COR-L47 (cell line): Measurements from ENCODE around the gene HRK.

ENCODE experiments used
- DNase-seq: peaks from one replicate; lab custom pipeline; 2025; lab: John Stamatoyannopoulos, UW

Gene HRK

DNA sequence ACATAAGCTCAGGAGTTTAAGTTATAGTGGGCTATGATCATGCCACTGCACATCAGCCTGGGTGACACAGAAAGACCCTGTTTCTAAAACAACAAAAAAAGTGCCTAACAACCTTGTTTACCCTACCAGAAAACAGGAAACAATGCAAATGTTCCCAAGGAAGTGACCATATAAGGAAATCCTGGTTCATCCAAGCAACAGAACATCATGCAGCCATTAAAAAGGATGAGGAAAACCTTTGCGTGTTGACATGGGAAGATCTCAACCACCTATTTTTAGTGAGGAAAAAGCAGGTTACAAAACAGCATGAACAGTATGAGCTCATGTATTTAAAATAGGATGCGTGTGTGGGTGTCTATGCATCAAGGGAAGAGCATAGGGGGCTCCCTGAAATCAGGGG is 13.7 kb downstream of the HRK start:
- DNase-seq = no peak

DNA sequence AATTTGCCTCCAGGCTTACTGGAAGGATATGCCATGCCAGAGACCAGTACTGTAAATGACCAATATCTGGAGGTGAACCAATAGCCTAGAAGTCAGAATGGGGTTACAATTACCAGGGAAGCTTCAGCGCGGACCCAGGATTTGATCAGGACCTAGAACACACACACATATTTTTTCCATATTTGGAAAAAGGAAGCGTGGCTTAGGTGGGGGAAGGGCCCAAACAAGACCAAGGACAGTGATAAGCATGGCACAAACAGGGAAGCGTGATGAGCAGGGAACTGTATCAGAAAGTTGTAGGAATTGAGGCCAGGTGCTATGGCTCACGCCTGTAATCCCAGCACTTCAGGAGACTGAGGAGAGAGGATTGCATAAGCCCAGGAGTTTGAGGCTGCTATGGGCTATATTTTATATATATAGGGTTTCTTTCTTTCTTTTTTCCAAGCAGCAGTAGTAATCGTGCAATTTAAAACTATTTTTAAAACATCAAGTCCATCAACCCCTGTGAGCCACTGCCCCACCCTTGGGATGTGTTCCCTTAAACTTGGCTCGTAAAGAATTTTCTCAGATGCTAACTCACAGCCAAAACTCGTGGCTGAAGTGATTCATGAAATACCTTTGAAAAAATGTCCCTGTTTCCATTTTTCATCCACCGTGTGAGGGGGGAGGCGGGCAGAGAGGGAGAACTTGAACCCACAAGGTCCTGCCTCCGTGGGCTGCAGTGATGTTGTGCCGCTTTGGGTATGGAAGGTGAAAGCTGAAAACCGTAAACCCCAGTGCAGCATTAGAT is 16.7 kb downstream of the HRK start:
- DNase-seq = no peak

DNA sequence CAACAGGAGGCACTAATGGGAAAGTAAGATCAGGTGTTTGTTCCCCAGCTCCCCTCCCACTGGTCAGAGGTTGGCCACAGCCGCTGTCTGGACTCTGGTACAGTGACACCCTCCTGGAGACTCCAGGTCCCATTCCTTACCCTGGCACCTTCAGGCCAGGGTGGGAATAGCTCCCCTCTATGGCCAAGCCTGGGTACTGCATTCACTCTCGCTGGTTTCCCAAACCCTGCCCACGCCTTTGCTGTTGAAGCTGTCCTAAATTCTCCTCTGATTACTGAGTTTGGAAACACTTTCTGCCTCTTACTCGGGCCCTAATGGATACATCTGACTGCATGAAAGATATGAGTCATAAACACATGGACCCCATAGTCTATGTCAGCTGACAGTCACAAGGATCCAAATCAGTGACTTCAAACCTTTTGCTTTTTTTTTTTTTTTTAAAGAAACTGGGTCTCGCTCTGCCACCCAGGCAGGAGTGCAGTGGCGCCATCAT is 17.9 kb downstream of the HRK start:
- DNase-seq = no peak

DNA sequence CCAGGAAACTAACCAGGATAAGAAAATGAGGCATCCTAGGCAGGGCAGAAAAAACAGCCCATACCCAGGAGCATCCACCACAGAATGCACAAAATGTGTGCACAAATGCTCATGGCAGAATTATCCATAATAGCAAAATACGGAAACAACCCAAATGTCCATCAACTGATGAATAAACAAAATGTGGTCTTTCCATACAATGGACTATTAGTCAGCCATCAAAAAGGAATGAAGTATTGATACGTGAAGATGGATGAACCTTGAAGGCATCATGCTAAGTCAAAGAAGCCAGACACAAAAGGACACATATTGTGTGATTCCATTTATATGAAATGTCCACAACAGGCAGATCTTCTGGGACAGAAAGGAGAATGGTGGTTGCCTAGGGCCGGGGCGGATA is 19.1 kb downstream of the HRK start:
- no peak for DNase-seq

DNA sequence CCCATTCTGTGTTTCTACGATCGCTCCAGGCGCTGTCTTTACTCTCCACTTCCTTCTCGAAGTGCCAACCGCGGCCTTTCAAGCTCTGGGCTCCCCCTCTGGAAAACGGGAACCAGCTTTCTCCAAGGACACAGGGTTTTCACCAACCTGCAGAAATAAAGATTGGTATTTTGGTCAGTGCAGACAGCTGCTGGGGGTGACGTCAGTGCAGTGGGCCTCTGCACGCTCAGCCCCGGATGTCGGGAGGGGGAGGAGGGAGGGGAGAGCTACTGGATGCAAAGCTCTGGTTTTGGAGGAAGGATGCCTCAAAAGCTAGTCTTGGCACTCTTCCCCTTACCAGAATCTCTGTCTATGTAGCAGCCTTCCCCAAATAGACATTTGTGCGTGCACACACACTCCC is 19.9 kb downstream of the HRK start:
- DNase-seq = no peak

DNA sequence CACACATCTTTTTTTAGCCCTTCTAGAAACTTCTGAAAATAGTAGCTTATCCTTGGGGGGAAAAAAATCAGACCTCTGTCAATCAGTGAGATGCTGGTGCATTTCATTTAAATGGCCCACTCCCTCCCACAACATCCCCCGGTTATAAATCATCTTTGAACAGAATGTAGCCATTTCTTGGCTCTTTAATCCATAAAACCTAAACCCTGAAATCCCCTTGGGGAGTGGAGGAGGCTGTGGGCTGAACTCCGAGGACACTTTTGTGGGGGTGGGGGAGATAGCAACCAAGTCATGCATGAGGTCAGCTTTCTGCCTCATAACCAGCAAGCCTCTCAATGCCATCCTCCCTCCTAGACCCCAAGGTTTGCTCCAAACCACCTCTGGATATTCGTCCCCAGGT is 21.0 kb downstream of the HRK start:
- DNase-seq = no peak

DNA sequence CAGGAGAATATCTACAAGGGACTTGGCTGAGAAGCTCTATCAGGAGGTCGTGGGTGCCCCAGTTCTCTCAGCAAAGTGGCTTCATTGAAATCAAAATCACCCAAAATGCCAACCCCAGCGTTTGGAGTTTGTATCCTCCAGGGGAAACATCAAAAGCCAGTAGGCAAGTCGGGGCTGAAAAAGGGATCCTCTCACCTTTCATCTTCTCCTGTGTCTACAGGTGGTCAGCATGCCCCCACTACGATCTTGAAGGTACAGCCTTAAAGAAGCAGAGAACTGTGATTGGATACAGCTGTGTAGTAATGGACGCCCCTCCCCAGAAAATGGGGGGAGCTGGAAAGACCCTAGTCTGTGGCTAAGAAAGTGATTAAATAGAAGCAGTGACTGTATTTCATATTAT is 22.2 kb downstream of the HRK start:
- no peak for DNase-seq

DNA sequence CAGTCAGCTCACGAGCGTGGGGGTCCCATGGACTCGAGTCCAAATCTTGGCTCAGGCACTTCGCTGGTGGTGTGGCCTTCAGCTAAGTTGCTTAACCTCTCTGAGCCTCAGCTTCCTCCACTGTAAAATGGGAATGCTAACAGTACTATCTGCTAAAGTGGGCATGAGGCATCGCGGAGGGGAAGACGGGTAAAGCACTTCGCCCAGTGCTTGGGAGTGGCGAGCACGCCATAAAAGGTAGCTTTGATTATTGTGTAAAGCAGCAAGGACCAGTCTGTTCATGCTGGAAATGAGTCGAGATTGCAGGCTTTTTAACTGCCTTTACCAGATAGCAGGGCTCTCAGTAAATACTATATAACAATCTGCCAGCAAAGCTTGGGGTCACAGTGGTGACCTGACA is 24.5 kb downstream of the HRK start:
- no peak for DNase-seq

DNA sequence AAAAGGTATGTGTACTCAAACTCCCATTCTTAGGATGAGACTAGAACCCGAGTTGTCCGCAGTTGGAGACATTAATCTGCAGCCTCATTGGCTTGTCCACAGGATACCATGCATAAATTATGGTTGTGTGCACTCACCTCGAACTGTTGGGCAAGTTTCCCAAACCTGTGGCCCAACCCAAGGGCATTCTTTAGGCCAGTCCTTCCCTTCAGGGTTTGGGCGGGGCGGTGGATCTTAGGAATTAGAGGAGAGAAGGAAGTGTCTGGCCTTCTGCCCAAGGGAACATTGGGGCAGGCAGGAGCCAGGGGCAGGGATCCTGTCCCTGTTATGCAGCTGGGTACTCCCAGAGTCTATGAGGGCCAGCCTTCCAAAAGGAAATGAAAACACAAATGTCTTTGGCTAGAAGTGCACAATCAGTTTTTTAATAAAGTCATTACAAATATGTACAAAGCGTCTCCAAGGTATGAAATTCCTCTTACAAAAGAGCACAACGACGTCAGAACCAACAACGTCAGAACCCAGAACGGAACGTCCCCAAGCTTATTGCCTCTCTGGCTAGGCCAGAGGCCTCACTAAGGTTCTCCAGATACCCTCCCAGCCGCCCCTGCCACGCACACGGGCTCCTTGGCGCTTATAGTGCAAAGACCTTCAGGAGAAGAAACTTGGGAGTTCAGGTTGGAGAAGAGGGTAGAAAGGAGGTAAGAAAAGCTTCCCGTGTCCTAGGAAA is 25.3 kb downstream of the HRK start:
- DNase-seq = no peak

DNA sequence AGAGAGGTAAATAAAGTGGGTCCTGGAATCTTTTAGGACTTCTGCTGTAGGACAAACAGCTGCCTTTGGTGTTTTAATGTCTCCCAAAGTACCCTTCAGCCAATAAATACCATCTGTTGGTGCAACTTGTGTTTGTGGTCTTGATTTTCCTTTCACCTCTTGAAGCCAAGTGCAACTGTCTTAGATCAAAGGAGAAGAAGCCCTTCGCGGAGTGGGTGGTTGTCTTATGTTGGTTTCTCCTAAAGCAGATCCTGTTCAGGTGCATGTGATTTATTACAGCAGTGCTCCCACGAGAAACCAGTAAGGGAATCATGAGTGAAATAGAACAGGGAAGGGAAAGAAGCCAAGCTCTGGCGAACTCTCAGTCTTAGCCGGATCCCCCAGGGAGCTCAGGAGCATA is 27.7 kb downstream of the HRK start:
- no peak for DNase-seq

DNA sequence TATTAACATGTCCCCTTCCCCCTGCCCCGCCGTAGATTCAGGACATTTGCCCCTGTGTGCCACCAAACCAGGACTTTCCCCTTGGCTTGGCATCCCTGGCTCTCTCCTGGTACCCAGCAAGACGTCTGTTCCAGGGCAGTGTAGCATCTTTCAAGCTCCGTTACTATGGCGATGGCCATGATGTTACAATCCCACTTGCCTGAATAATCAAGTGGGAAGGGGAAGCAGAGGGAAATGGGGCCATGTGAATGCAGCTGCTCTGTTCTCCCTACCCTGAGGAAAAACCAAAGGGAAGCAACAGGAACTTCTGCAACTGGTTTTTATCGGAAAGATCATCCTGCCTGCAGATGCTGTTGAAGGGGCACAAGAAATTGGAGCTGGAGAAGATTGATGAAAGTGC is 28.9 kb downstream of the HRK start:
- DNase-seq = no peak

DNA sequence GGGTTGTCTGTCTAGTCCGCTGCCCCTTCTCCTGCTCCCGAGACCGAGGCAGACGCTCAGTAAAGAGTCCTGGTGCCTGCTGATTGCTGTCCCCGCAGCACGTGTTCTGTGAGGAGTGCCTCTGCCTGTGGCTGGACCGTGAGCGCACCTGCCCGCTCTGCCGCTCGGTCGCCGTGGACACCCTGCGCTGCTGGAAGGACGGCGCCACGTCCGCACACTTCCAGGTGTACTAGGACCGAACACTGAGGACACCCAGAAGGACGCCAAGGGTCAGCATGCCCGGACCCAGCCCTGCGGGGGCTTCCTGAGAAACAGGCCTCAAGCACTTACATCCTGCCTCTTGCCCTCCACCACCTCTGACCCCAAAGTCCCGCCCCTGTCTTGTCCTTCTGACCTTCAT is 32.0 kb downstream of the HRK start:
- no peak for DNase-seq

DNA sequence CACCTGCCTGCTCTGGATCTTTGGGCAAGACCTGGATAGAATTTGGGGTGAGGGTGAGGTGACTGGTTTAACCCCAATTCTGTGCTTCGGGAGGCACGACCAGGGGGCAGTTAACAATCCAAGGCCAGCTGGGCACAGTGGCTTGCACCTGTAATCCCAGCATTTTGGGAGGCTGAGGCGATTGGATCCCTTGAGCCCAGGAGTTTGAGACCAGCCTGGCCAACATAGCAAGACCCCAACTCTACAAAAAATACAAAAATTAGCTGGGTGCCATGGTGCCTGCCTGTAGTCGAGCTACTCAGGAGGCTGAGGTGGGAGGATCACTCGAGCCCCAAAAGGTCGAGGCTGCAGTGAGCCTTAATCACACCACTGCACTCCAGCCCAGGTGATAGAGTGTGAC is 38.2 kb downstream of the HRK start:
- no peak for DNase-seq

DNA sequence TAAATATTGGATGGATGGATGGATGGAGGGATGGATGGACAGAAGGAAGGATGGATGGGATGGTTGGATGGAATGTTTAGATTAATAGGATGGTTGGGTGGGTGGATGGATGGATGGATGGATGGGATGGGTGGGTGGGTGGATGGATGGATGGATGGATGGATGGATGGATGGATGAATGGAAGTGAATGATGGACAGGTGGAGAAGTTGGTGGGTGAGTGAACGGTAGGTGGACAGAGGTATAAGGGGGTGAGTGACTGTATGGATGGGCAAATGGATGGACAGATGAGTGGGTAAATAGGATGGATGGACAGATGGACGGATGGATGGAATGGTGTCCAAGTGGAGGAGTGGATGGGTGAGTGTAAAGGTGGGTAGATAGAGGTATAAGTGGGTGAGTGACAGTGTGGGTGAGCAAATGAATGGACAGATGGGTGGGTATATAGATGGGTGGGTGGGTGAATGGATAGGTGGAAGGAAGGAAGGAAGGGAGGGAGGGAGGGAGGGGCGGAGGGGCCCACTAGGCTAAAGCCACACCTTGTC is 41.9 kb downstream of the HRK start:
- DNase-seq = no peak

DNA sequence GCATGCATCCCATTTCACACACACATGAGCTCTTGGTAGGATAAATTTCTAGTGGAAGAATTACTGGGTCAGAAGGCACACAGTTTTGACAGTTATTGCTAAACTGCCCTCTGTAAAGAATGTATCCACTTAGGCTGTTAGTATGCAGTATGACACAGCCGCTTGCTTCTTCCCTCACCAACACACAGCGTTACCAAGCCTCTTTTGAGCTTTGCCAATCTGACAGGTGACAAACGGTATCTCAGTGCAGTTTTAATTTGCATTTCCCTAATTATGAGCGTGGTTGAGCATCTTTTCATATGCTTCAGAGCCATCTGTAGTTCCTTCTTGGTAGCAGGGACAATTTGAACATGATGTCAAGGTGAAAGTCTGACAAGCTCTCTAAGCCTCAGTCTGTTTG is 42.9 kb downstream of the HRK start:
- no peak for DNase-seq

DNA sequence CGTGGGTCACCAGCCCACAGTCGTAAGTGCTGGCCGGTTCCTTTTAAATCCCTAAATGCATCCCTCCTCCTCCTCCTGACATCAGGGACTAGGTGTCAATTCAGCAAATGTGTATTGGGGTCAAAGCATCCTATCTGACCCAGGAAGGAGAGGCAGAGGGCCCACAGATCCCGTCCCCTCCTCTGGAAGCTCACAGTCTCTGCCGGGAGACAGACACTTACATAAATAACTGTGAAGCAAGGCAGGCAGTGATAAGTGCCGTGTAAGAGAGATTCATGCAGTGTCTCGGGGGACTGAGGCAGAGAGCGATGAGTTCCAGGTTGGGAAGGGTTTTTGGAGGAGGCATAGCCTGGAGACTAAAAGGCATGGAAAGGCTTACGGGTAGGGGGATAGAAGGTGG is 44.1 kb downstream of the HRK start:
- no peak for DNase-seq

DNA sequence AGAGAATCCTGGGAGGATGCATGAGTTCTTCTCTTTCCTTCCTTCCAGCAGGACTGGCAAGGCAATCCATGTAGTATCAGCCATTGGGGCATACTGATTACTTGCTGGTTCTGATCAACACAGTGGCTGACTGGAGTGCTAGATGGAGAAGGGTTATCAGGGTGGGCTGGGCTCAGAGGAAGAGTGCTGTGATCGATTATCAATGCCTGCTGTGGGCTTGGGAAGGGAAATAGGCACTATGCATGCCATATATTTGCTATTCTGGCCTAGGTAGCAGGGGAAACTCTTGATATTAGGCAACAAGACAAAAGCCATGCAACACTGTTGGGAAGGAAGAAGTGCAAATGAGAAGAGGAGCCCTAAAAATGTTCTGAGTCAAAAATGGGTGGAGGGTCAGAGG is 45.8 kb downstream of the HRK start:
- no peak for DNase-seq

DNA sequence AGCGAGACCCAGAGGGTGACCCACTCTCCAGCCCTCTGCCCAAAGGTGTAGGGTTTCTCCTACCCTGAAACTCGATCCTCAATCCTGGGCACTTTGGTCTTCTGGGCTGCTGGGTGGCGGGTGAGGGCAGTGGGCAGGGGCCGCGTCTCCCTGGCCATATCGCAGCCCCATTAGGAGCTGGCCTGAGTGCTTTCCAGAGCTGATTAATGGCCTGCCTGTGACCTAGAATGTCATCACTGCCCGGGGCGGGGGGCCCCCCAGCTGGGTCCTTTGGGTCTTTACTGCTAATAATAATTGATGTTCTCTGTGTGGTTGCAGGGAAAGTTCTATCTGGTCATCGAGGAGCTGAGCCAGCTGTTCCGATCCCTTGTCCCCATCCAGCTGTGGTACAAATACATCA is 47.8 kb downstream of the HRK start:
- no peak for DNase-seq

DNA sequence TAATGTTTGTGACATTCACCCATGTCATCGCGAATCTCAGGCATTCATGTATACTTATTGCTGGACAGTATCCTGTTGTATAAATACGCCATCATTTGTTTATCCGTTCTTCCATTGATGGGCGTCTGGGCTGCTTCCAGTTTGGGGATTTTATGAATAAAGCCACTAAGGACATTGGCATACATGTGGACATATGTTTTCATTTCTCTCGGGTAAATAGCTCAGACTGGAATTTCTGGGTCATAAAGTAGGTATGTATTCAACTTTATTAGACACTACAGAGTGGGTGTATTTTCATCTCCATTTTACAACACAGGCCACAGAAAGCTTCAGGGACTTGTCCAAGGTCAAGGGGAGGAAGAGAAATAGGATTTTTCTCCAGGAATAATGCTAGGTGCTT is 48.9 kb downstream of the HRK start:
- no peak for DNase-seq

DNA sequence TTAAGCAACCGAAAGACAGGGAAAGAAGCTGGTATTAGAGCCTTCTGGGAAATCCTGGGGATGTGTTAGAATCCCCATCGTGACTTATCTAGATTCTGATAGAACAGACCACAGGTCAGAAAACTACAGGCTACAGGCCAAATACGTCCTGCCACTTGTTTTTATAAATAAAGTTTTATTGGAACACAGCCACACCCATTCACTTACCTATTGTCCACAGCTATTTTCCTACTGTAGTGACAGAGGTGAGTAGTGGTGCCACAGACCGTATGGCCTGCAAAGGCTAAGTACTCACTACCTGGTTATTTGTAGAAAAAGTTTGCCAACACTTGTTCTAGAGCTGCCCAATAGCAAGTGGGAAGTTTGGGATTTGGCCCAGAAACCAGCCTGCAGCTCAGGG is 53.8 kb downstream of the HRK start:
- DNase-seq = no peak

DNA sequence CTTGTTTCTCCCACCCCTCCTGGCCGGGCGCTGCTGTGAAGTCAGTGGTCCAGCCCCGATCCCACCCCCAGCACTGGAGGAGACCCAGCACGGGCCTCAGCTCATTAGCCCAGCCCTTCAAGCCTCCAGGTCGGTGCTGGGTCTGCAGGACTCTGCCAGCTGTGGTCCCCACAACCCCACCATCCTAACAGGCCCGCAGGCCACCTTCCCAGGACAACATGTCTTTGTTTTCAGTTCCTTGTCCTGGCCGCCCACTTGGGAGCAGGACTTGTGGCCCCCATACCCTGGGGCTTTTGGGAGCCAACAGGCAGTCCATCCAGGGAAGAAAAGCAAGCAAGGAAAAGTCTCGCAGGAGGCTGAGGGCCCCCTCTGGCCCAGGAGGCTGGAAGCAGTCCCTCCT is 60.0 kb downstream of the HRK start:
- DNase-seq = no peak

DNA sequence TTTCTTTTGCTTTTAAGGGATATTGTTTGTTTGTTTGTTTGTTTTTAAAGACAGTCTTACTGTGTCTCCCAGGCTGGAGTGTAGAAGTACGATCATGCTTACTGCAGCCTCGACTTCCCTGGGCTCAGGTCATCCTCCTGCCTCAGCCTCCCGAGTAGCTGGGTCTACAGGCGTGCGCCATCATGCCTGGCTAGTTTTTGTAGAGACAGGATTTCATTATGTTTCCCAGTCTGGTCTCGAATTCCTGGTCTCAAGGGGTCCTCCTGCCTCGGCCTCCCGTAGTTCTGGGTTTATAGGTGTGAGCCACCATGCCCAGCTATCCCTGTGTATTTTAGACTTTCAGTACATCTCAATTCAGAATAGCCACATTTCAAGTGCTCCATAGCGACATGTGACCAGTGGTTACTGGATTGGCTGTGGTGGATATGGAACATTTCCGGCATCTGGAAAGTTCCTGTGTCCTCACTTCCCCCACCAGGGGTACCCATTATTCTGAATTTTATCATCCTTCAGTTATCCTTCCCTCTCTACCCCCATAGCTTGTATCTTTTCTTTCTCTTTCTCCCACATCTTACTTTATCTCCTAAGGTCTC is 61.1 kb downstream of the HRK start:
- DNase-seq = no peak
